ENCODE results near the gene GPR183. TPM values are rescaled to one million over a fixed set of nuclear protein-coding genes. Genes with fewer than 3 reads are reported as not detected.

GPR183 gene
- total and polyA plus RNA-seq, 10 of the 15 experiments (the other 5 are each of a cell fraction or from before 2014, with no cell fraction given), result 134 to 669 (median 225) TPM

GRCh38 chr13:99258210-99258860 is 48.9 kb downstream of the GPR183 start, which contains the start of gene GPR18 (continued):
- TF ChIP-seq, protein P1, sequence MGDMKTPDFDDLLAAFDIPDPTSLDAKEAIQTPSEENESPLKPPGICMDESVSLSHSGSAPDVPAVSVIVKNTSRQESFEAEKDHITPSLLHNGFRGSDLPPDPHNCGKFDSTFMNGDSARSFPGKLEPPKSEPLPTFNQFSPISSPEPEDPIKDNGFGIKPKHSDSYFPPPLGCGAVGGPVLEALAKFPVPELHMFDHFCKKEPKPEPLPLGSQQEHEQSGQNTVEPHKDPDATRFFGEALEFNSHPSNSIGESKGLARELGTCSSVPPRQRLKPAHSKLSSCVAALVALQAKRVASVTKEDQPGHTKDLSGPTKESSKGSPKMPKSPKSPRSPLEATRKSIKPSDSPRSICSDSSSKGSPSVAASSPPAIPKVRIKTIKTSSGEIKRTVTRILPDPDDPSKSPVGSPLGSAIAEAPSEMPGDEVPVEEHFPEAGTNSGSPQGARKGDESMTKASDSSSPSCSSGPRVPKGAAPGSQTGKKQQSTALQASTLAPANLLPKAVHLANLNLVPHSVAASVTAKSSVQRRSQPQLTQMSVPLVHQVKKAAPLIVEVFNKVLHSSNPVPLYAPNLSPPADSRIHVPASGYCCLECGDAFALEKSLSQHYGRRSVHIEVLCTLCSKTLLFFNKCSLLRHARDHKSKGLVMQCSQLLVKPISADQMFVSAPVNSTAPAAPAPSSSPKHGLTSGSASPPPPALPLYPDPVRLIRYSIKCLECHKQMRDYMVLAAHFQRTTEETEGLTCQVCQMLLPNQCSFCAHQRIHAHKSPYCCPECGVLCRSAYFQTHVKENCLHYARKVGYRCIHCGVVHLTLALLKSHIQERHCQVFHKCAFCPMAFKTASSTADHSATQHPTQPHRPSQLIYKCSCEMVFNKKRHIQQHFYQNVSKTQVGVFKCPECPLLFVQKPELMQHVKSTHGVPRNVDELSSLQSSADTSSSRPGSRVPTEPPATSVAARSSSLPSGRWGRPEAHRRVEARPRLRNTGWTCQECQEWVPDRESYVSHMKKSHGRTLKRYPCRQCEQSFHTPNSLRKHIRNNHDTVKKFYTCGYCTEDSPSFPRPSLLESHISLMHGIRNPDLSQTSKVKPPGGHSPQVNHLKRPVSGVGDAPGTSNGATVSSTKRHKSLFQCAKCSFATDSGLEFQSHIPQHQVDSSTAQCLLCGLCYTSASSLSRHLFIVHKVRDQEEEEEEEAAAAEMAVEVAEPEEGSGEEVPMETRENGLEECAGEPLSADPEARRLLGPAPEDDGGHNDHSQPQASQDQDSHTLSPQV (IDR thresholded peaks at IDR 0.05), result no peak
- no peak for TF ChIP-seq YY1 (IDR thresholded peaks at IDR 0.05; ENCODE audit: low read depth, low read length)
- TF ChIP-seq PML (IDR thresholded peaks at IDR 0.05; ENCODE audit: low read length), result peak; percentile 72
- no peak for TF ChIP-seq LARP7 (IDR thresholded peaks at IDR 0.05)
- TF ChIP-seq CHD2 (IDR thresholded peaks at IDR 0.05; ENCODE audit: borderline replicate concordance, low read depth, low read length), result no peak
- no peak for TF ChIP-seq RCOR1 (conservative IDR thresholded peaks at IDR 0.05; ENCODE audit: low read depth, low read length)
- TF ChIP-seq CEBPZ (IDR thresholded peaks at IDR 0.05; ENCODE audit: low read depth, low read length), result no peak
- TF ChIP-seq MYB (IDR thresholded peaks at IDR 0.05; ENCODE audit: borderline replicate concordance, low read depth, low read length), result no peak
- no peak for TF ChIP-seq ZNF24 (IDR thresholded peaks at IDR 0.05)
- no peak for TF ChIP-seq TCF3 (IDR thresholded peaks at IDR 0.05; ENCODE audit: borderline replicate concordance, insufficient read depth, low read depth, low read length)
- TF ChIP-seq RB1 (IDR thresholded peaks at IDR 0.05; ENCODE audit: borderline replicate concordance), result no peak
- TF ChIP-seq CHD1 (IDR thresholded peaks at IDR 0.05; ENCODE audit: low read depth, low read length), result no peak
- TF ChIP-seq BHLHE40 (IDR thresholded peaks at IDR 0.05; ENCODE audit: borderline replicate concordance in 1 of 2, low read depth in 2 of 2, low read length in 1 of 2), result peak; percentile 43 to 70; a peak in 3 of 4 replicates
- no peak for TF ChIP-seq STAT1 (conservative IDR thresholded peaks at IDR 0.05)
- TF ChIP-seq BRCA1 (IDR thresholded peaks at IDR 0.05; ENCODE audit: low read depth, low read length), result no peak
- TF ChIP-seq MTA3 (IDR thresholded peaks at IDR 0.05; ENCODE audit: borderline replicate concordance, low read length), result peak; percentile 66; the same call in 1 of the 2 replicates
- peak; percentile 67; the same call in 2 of the 3 replicates for TF ChIP-seq POU2F2 (IDR thresholded peaks at IDR 0.05; ENCODE audit: borderline replicate concordance, low read depth, low read length)
- TF ChIP-seq RUNX3 (IDR thresholded peaks at IDR 0.05; ENCODE audit: low read length), result peak; percentile 97
- no peak for TF ChIP-seq RFX5 (IDR thresholded peaks at IDR 0.05; ENCODE audit: low read depth, low read length)
- TF ChIP-seq, protein P2, sequence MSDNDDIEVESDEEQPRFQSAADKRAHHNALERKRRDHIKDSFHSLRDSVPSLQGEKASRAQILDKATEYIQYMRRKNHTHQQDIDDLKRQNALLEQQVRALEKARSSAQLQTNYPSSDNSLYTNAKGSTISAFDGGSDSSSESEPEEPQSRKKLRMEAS (IDR thresholded peaks at IDR 0.05; ENCODE audit: low read depth, low read length), result no peak
- no peak for TF ChIP-seq NRF1 (conservative IDR thresholded peaks at IDR 0.05; ENCODE audit: low read depth, low read length)
- no peak for TF ChIP-seq FOXK2 (IDR thresholded peaks at IDR 0.05)
- TF ChIP-seq JUNB (IDR thresholded peaks at IDR 0.05), result peak; percentile 94

Data from GM12878 (cell line).